Endometrial microvascular endothelial cells (primary cell): ENCODE measurements around the gene BLOC1S1. TPM values are rescaled to one million over a fixed set of nuclear protein-coding genes. Genes with fewer than 3 reads are reported as not detected.

Experiments
- in situ Hi-C: cut with HindIII; loops from 2 replicates; pipeline ENCODE4 v1.10.0; 2017; ENCODE audit warnings: low sequenced_read_pairs, low pct_unique_long_range_greater_than_20kb; ENCODE audit errors: inconsistent ontology term
- total RNA-seq: library from RNA; depleted of rRNA; stranded (reverse); fragments of >200 nt; gene quantifications from one replicate; pipeline ENCODE4 v1.2.3, GENCODE V29; 2015; ENCODE audit errors: inconsistent ontology term

Gene BLOC1S1
- total RNA-seq, 1 donor from 2014 or later: 139 TPM

GRCh38 chr12:55765736-55766290 lies 50.0 kb downstream of the BLOC1S1 start:
- in situ Hi-C loops: no loop called here

GRCh38 chr12:55767156-55767555 lies 51.3 kb downstream of the BLOC1S1 start:
- in situ Hi-C loops: no loop called here

Other genes starting within 250 kb of the BLOC1S1 start
- not detected for gene OR6C70, start 245.9 kb upstream of the BLOC1S1 start, total RNA-seq
- not detected for gene OR6C68, start 223.7 kb upstream of the BLOC1S1 start, total RNA-seq
- gene OR6C4, start 166.4 kb upstream of the BLOC1S1 start, total RNA-seq: not detected
- not detected for gene OR2AP1, start 143.6 kb upstream of the BLOC1S1 start, total RNA-seq
- not detected for gene OR10P1, start 79.2 kb upstream of the BLOC1S1 start, total RNA-seq
- gene ITGA7, start 8.1 kb upstream of the BLOC1S1 start, total RNA-seq: not detected
- not detected for gene RDH5, start 4.3 kb downstream of the BLOC1S1 start, total RNA-seq
- gene CD63, start 13.0 kb downstream of the BLOC1S1 start, total RNA-seq: 847 TPM
- 5.5 TPM for gene GDF11, start 27.1 kb downstream of the BLOC1S1 start, total RNA-seq
- gene SARNP, start 101.7 kb downstream of the BLOC1S1 start, total RNA-seq: 85.2 TPM
- 44.0 TPM for gene ORMDL2, start 102.0 kb downstream of the BLOC1S1 start, total RNA-seq
- 37.7 TPM for gene DNAJC14, start 113.5 kb downstream of the BLOC1S1 start, total RNA-seq
- gene MMP19, start 126.9 kb downstream of the BLOC1S1 start, total RNA-seq: 6.0 TPM
- gene PYM1, start 211.8 kb downstream of the BLOC1S1 start, total RNA-seq: 29.1 TPM
- 82.4 TPM for gene DGKA, start 215.1 kb downstream of the BLOC1S1 start, total RNA-seq
- not detected for gene PMEL, start 250.0 kb downstream of the BLOC1S1 start, total RNA-seq